Bone marrow (tissue), 2 donors: ENCODE results near the gene IL10RB.
"Not testable (repeated sequence)": the region's sequence is repeated elsewhere in the genome, so short reads cannot be mapped to it uniquely, and the experiment has no call there.

Experiments used
- DNase-seq, 2 donors: peaks; one replicate each; lab custom pipeline; 2025; lab: John Stamatoyannopoulos, UW

IL10RB gene

GRCh38 chr21:33241846-33242245, 24.3 kb upstream of the IL10RB start:
- DNase-seq: no peak

GRCh38 chr21:33242846-33243245, 23.3 kb upstream of the IL10RB start:
- not testable (repeated sequence) for DNase-seq

- DNase-seq: no peak
Measured at GRCh38 chr21:33244082-33244778, 21.9 kb upstream of the IL10RB start.

- DNase-seq: no peak
Measured at GRCh38 chr21:33244779-33245105, 21.4 kb upstream of the IL10RB start.

GRCh38 chr21:33245289-33245918, 20.8 kb upstream of the IL10RB start:
- no peak for DNase-seq

GRCh38 chr21:33246506-33246905, 19.7 kb upstream of the IL10RB start:
- no peak for DNase-seq

GRCh38 chr21:33246963-33247362, 19.2 kb upstream of the IL10RB start:
- DNase-seq: no peak

GRCh38 chr21:33247599-33247998, 18.6 kb upstream of the IL10RB start:
- no peak for DNase-seq

GRCh38 chr21:33249331-33250002, 16.7 kb upstream of the IL10RB start:
- no peak for DNase-seq

- no peak for DNase-seq
Measured at GRCh38 chr21:33251119-33251518, 15.0 kb upstream of the IL10RB start.

- DNase-seq: not testable (repeated sequence)
Measured at GRCh38 chr21:33253382-33253781, 12.8 kb upstream of the IL10RB start.

- no peak for DNase-seq
Measured at GRCh38 chr21:33254766-33255165, 11.4 kb upstream of the IL10RB start.

- DNase-seq: no peak
Measured at GRCh38 chr21:33255404-33255803, 10.8 kb upstream of the IL10RB start.

- no peak for DNase-seq
Measured at GRCh38 chr21:33256019-33256418, 10.1 kb upstream of the IL10RB start.

GRCh38 chr21:33257094-33257803, 8.9 kb upstream of the IL10RB start:
- DNase-seq: no peak

- DNase-seq: no peak
Measured at GRCh38 chr21:33258475-33258874, 7.7 kb upstream of the IL10RB start.

GRCh38 chr21:33259428-33259827, 6.7 kb upstream of the IL10RB start:
- DNase-seq: no peak

GRCh38 chr21:33259995-33260394, 6.2 kb upstream of the IL10RB start:
- no peak for DNase-seq

- peak in 1 of 2 donors; percentile 72 for DNase-seq
Measured at GRCh38 chr21:33261635-33262034, 4.5 kb upstream of the IL10RB start.

- no peak for DNase-seq
Measured at GRCh38 chr21:33262921-33263320, 3.2 kb upstream of the IL10RB start.

- no peak for DNase-seq
Measured at GRCh38 chr21:33264561-33264960, 1.6 kb upstream of the IL10RB start.

GRCh38 chr21:33265664-33266049, 510 bp upstream of the IL10RB start:
- peak; percentile 55 to 95 for DNase-seq

GRCh38 chr21:33266789-33267135, 595 bp downstream of the IL10RB start:
- DNase-seq: no peak
